K562 (cell line): ENCODE results near the gene JPH4. TPM values are rescaled to one million over a fixed set of nuclear protein-coding genes. Genes with fewer than 3 reads are reported as not detected.

Experiments used
- ATAC-seq: fragments of 200-7000 bp; cut with Tn5 transposase; 3 replicates; pipeline ENCODE4 v1.9.1; 2020; ENCODE audit warnings: moderate library complexity
- BruUV-seq: library from RNA; stranded (reverse); fragments of 400-500 nt; replicated peaks from 2 replicates; lab custom pipeline; 2021; lab: Mats Ljungman, UMichigan
- CTCF ChIA-PET: fragments of 300-600 bp; formaldehyde crosslinking; extraction: SDS; loops from one replicate; lab custom pipeline; 2021; ENCODE audit warnings: low intra/inter-chr PET ratio; lab: Yijun Ruan, JAX
- POLR2A ChIA-PET: fragments of 300-600, 350-650 bp; sonication (Branson Sonifier 250); formaldehyde crosslinking; extraction: SDS; loops from one replicate; lab custom pipeline; 2021; ENCODE audit warnings: antibody characterized with exemption, inconsistent platforms; lab: Yijun Ruan, JAX
- DNase-seq, 4 experiments: peaks; one replicate each; pipeline versions ENCODE4 v3.0.0 to v3.0.0-alpha.2; 2011 to 2018; ENCODE audit warnings: low spot score in 3 of 4, mixed read lengths in 3 of 4; ENCODE audit errors: extremely low read depth in 1 of 4
- FAIRE-seq: peaks from 2 replicates; lab custom pipeline; 2011; peaks lifted over from hg19 to GRCh38; lab: Jason Lieb, UNC
- H2AFZ ChIP-seq: 2 replicates; pipeline ENCODE4 v1.6.0; 2011; ENCODE audit warnings: low read depth, low read length, control low read depth, inconsistent platforms
- H3K27ac ChIP-seq: fragments of 200-600 bp; 3 replicates; pipeline ENCODE4 v1.8.0; 2011; ENCODE audit warnings: low read depth, mild to moderate bottlenecking, control low read depth, inconsistent platforms, low read length, moderate library complexity, mixed read lengths; ENCODE audit errors: extremely low read depth
- H3K27me3 ChIP-seq, 2 experiments: fragments of 300-600 bp in 1 of 2; 2 replicates in 1 of 2; 3 replicates in 1 of 2; pipeline versions ENCODE4 v1.6.0 to v1.8.0; 2011; ENCODE audit warnings: inconsistent platforms in 2 of 2, low read length in 2 of 2, mild to moderate bottlenecking in 1 of 2, mixed read lengths in 1 of 2, moderate library complexity in 1 of 2; ENCODE audit not compliant: control insufficient read depth in 2 of 2, insufficient read depth in 2 of 2
- H3K36me3 ChIP-seq: fragments of 300-600 bp; 3 replicates; pipeline ENCODE4 v1.8.0; 2011; ENCODE audit warnings: mild to moderate bottlenecking, low read length, inconsistent platforms; ENCODE audit not compliant: control insufficient read depth, insufficient read depth
- H3K4me1 ChIP-seq, 2 experiments: fragments of 200-600 bp in 1 of 2; replicated peaks in 1 of 2; 2 replicates in 1 of 2; 3 replicates in 1 of 2; pipeline versions ENCODE4 v1.5.1 to v1.8.0; 2011; ENCODE audit warnings: inconsistent platforms in 2 of 2, low read length in 2 of 2, mild to moderate bottlenecking in 1 of 2, mixed read lengths in 1 of 2, moderate library complexity in 1 of 2; ENCODE audit not compliant: control insufficient read depth in 2 of 2, insufficient read depth in 2 of 2
- H3K4me2 ChIP-seq: 2 replicates; pipeline ENCODE4 v1.6.1; 2011; ENCODE audit warnings: low read length, control low read depth, inconsistent platforms, mixed read lengths; ENCODE audit not compliant: insufficient read depth
- H3K4me3 ChIP-seq: fragments of 200-600 bp; sonication (generic), shearing (Covaris generic); 2 replicates; pipeline ENCODE4 v1.5.1; 2016; ENCODE audit warnings: control low read depth, inconsistent platforms
- H3K79me2 ChIP-seq: fragments of 200-600 bp; 3 replicates; pipeline ENCODE4 v1.8.0; 2011; ENCODE audit warnings: low read length, inconsistent platforms; ENCODE audit not compliant: control insufficient read depth, insufficient read depth
- H3K9ac ChIP-seq, 2 experiments: 2 replicates each; pipeline versions ENCODE4 v1.6.0 to v1.6.1; 2011; ENCODE audit warnings: low read depth in 2 of 2, low read length in 2 of 2, control low read depth in 1 of 2, inconsistent platforms in 1 of 2, mild to moderate bottlenecking in 1 of 2, mixed read lengths in 1 of 2; ENCODE audit not compliant: insufficient read depth in 1 of 2
- H3K9me1 ChIP-seq: one replicate; pipeline ENCODE4 v1.6.0; 2011; ENCODE audit warnings: inconsistent platforms, mild to moderate bottlenecking, low read length, moderate library complexity; ENCODE audit not compliant: control insufficient read depth, insufficient read depth
- H3K9me3 ChIP-seq: replicated peaks from 2 replicates; pipeline ENCODE4 v1.5.1; 2011; ENCODE audit warnings: low read depth, low read length, inconsistent platforms; ENCODE audit not compliant: control insufficient read depth, insufficient read depth
- H4K20me1 ChIP-seq: replicated peaks from 2 replicates; pipeline ENCODE4 v1.6.1; 2011; ENCODE audit warnings: low read length, inconsistent platforms, mixed read lengths; ENCODE audit not compliant: control insufficient read depth, insufficient read depth
- ARHGAP35 ChIP-seq: fragments of 450-650 bp; IDR thresholded peaks from 2 replicates; pipeline ENCODE4 v1.6.1; 2018; ENCODE audit not compliant: partially characterized antibody
- CBFA2T3 ChIP-seq: fragments of 450-650 bp; IDR thresholded peaks from 2 replicates; pipeline ENCODE4 v1.6.1; 2017
- CC2D1A ChIP-seq: fragments of 450-650 bp; IDR thresholded peaks from 2 replicates; pipeline ENCODE4 v1.6.1; 2017; ENCODE audit warnings: mild to moderate bottlenecking
- HDAC2 ChIP-seq: fragments of 450-650 bp; IDR thresholded peaks from 2 replicates; pipeline ENCODE4 v1.6.1; 2016; ENCODE audit warnings: mild to moderate bottlenecking
- HDGF ChIP-seq: fragments of 450-650 bp; IDR thresholded peaks from 2 replicates; pipeline ENCODE4 v1.6.1; 2016
- KLF6 ChIP-seq: fragments of 250-450 bp; sonication (Bioruptor Pico); IDR thresholded peaks from 2 replicates; pipeline ENCODE4 v1.4.0; 2020; ENCODE audit warnings: mild to moderate bottlenecking, moderate library complexity, borderline replicate concordance
- MTA1 ChIP-seq: fragments of 450-650 bp; IDR thresholded peaks from 2 replicates; pipeline ENCODE4 v1.6.1; 2017; ENCODE audit warnings: borderline replicate concordance
- NCOA1 ChIP-seq: fragments of 450-650 bp; IDR thresholded peaks from 2 replicates; pipeline ENCODE4 v1.6.1; 2016; ENCODE audit warnings: low read depth
- NELFE ChIP-seq: IDR thresholded peaks from 2 replicates; pipeline ENCODE4 v1.6.1; 2011; ENCODE audit warnings: mild to moderate bottlenecking; ENCODE audit not compliant: insufficient read depth, insufficient read length
- PCBP2 ChIP-seq: fragments of 200-400 bp; formaldehyde crosslinking; IDR thresholded peaks from 2 replicates; pipeline ENCODE4 v1.6.1; 2018; ENCODE audit warnings: low read length, low read depth, mild to moderate bottlenecking, moderate library complexity; ENCODE audit not compliant: poor library complexity, severe bottlenecking
- PRPF4 ChIP-seq: fragments of 200-400 bp; formaldehyde crosslinking; IDR thresholded peaks from one replicate; pipeline ENCODE4 v1.6.1; 2017; ENCODE audit warnings: low read length, low read depth, mild to moderate bottlenecking; ENCODE audit not compliant: insufficient read depth, poor library complexity, severe bottlenecking
- RB1 ChIP-seq: fragments of 450-650 bp; IDR thresholded peaks from 2 replicates; pipeline ENCODE4 v1.6.1; 2017; ENCODE audit warnings: low read depth, mild to moderate bottlenecking
- SP2 ChIP-seq: IDR thresholded peaks from 2 replicates; pipeline ENCODE4 v1.6.1; 2011; ENCODE audit warnings: mild to moderate bottlenecking, low read depth, low read length, moderate library complexity; ENCODE audit not compliant: poor library complexity, severe bottlenecking; ENCODE audit errors: extremely low read depth
- TAF9B ChIP-seq: fragments of 450-650 bp; IDR thresholded peaks from 2 replicates; pipeline ENCODE4 v1.6.1; 2018; ENCODE audit warnings: mild to moderate bottlenecking; ENCODE audit not compliant: partially characterized antibody
- ZKSCAN3 ChIP-seq: fragments of 250-450 bp; sonication (Bioruptor Pico); IDR thresholded peaks from 2 replicates; pipeline ENCODE4 v1.4.0; 2020
- ZNF12 ChIP-seq: sonication (generic); formaldehyde crosslinking; IDR thresholded peaks from 2 replicates; pipeline ENCODE4 v1.4.0; 2020; ENCODE audit warnings: mild to moderate bottlenecking, missing genetic modification reagents
- ZNF175 ChIP-seq: fragments of 200-800 bp; sonication (Bioruptor generic); IDR thresholded peaks from 2 replicates; pipeline ENCODE4 v1.6.1; 2016; ENCODE audit warnings: low read depth, mild to moderate bottlenecking, missing genetic modification characterization, missing compliant biosample characterization
- ZNF232 ChIP-seq: sonication (generic); formaldehyde crosslinking; IDR thresholded peaks from 2 replicates; pipeline ENCODE4 v1.8.0; 2022; ENCODE audit warnings: mild to moderate bottlenecking, missing genetic modification reagents
- ZNF77 ChIP-seq: fragments of 250-450 bp; sonication (Bioruptor Pico); IDR thresholded peaks from 2 replicates; pipeline ENCODE4 v1.5.0; 2020
- WGBS: fragments of 100-300 bp; shearing (Covaris generic); methylation state at CpG from one replicate; pipeline ENCODE4 v1.1.6; 2016; ENCODE audit warnings: low coverage, mixed read lengths; ENCODE audit not compliant: insufficient coverage; ENCODE audit errors: missing lambda C conversion rate; 5-methylcytosine and 5-hydroxymethylcytosine counted together
- in situ Hi-C: fragments of 300-500 bp; cut with MboI; formaldehyde crosslinking; loops from 4 replicates; pipeline ENCODE4 v1.15.0; 2018; ENCODE audit warnings: inconsistent platforms, mixed read lengths
- intact Hi-C: fragments of 100-400 bp; cut with micrococcal nuclease; formaldehyde crosslinking; loops from 2 replicates; pipeline ENCODE4 v1.14.2; 2022
- polyA plus RNA-seq, 8 experiments: library from polyadenylated mRNA; depleted of rRNA in 4 of 8; stranded (reverse) in 5 of 8; unstranded in 3 of 8; fragments of >200 nt; fragmentation: Nextera tagmentation in 2 of 8; fragmentation: Illumina TruSeq in 1 of 8; extraction: Ambion mirVana in 2 of 8; extraction: Trizol in 1 of 8; gene quantifications; 2 replicates each; pipeline versions ENCODE4 v1.2.1 to v1.2.3, GENCODE V29; 2011 to 2014; ENCODE audit warnings: inconsistent platforms in 1 of 8, missing spikeins in 1 of 8
- total RNA-seq, 7 experiments: library from RNA; depleted of rRNA in 6 of 7; stranded (reverse); fragments of >200 nt in 6 of 7; fragmentation: Illumina TruSeq in 2 of 7; extraction: Trizol in 2 of 7; gene quantifications; 2 replicates each; pipeline versions ENCODE4 v1.2.1 to v1.2.3, GENCODE V29; 2011 to 2021; ENCODE audit warnings: low replicate concordance in 1 of 7
- TF ChIP-seq, protein P1 (sequence below): sonication (generic); formaldehyde crosslinking; IDR thresholded peaks from 2 replicates; pipeline ENCODE4 v1.8.1; 2022; ENCODE audit warnings: missing genetic modification reagents

Gene JPH4
- total and polyA plus RNA-seq, 9 of the 15 experiments (the other 6 are each of a cell fraction or from before 2014, with no cell fraction given), result 0.04 to 0.13 (median 0.06) TPM; not detected in 5

- DNase-seq (no peak), ATAC-seq (no peak), FAIRE-seq (no peak)
- H3K9me3 ChIP-seq, result no peaks in the 10 kb centered on the region
- no peak overlapping the region for H3K4me2 ChIP-seq
- H2AFZ ChIP-seq, result no peak overlapping the region
- H3K9ac ChIP-seq, result no peak overlapping the region
- intact Hi-C loops, result no loop called here
- no peaks in the 10 kb centered on the region for H3K36me3 ChIP-seq
- in situ Hi-C loops, result no loop called here
- no TSS peak for BruUV-seq
- H4K20me1 ChIP-seq, result no peaks in the 10 kb centered on the region
- no peak overlapping the region for H3K4me3 ChIP-seq
- peaks cover 0 to 6% of the 10 kb centered on the region in 2 experiments; a peak in 2 of 5 replicates for H3K4me1 ChIP-seq
- no peaks in the 10 kb centered on the region for H3K9me1 ChIP-seq
- POLR2A ChIA-PET, result interaction anchor here (0.6 to 0.9 kb wide), 2 partner anchors 8 to 75 kb away, joined by 3 to 4 read pairs; no protein-coding TSS in a partner anchor
- H3K79me2 ChIP-seq, result no peaks in the 10 kb centered on the region
- CTCF ChIA-PET, result no interaction called here
- no peak overlapping the region for H3K27ac ChIP-seq
- WGBS, result 10% methylated on average over 15 of the region's 20 CpGs
- TF ChIP-seq SP2 (no peak), ZKSCAN3 (no peak), CBFA2T3 (no peak), NELFE (no peak), RB1 (no peak), ARHGAP35 (no peak), PRPF4 (no peak), MTA1 (no peak), CC2D1A (no peak), NCOA1 (no peak), ZNF77 (CRISPR knock-in tag) (no peak), ZNF232 (CRISPR knock-in tag) (no peak), KLF6 (CRISPR knock-in tag) (no peak), PCBP2 (no peak), ZNF175 (CRISPR knock-in tag) (no peak), TAF9B (no peak), HDAC2 (no peak), HDGF (no peak), ZNF12 (CRISPR knock-in tag) (no peak)
- TF ChIP-seq, protein P1, sequence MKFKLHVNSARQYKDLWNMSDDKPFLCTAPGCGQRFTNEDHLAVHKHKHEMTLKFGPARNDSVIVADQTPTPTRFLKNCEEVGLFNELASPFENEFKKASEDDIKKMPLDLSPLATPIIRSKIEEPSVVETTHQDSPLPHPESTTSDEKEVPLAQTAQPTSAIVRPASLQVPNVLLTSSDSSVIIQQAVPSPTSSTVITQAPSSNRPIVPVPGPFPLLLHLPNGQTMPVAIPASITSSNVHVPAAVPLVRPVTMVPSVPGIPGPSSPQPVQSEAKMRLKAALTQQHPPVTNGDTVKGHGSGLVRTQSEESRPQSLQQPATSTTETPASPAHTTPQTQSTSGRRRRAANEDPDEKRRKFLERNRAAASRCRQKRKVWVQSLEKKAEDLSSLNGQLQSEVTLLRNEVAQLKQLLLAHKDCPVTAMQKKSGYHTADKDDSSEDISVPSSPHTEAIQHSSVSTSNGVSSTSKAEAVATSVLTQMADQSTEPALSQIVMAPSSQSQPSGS (CRISPR knock-in tag), result no peak
- TF ChIP-seq, all 486 proteins: peak for 0
- H3K27me3 ChIP-seq, result peaks cover 2 to 54% of the 10 kb centered on the region in 2 experiments; a peak in 3 of 5 replicates
These were observed 56.6 kb downstream of the JPH4 start for GRCh38 chr14:23521785-23522640.
